ENCODE measurements around the gene PCGF2.
"Not testable (repeated sequence)": the region's sequence is repeated elsewhere in the genome, so short reads cannot be mapped to it uniquely, and the experiment has no call there.

PCGF2 gene

GRCh38 chr17:38789185-38789584, 41.0 kb upstream of the PCGF2 start:
- Histone ChIP-seq H3K4me1 (ENCODE audit: control insufficient read depth, insufficient read depth, low read length) (peaks cover 6% of the 10 kb centered on the region; the same call in 1 of the 2 replicates), H3K36me3 (ENCODE audit: control insufficient read depth in 2 of 2, insufficient read depth in 1 of 2, low read length in 2 of 2) (peaks cover 47 to 51% of the 10 kb centered on the region in 2 experiments), H3K4me3 (ENCODE audit: low read depth, low read length) (no peak overlapping the region), H3K9me3 (ENCODE audit: control insufficient read depth, insufficient read depth, low read depth, low read length) (no peaks in the 10 kb centered on the region), H3K27ac (ENCODE audit: extremely low read depth, low read depth, low read length) (no peak overlapping the region)
- POLR2A ChIA-PET = interaction anchor here (0.7 to 1.4 kb wide), 7 partner anchors 9 to 65 kb away, joined by 3 to 4 read pairs (median 4); partner anchors contain the start of genes PIP4K2B and RPL23
- CTCF ChIA-PET = interaction anchor here (0.6 to 1.2 kb wide), 3 partner anchors 9 to 160 kb away, joined by 4 to 8 read pairs (median 5); no protein-coding TSS in a partner anchor
- no peak for TF ChIP-seq ZNF266 (tag by site-specific recombination; IDR thresholded peaks at IDR 0.05; ENCODE audit: low read depth)
- no peak for TF ChIP-seq ZNF221 (tag by site-specific recombination; IDR thresholded peaks at IDR 0.05; ENCODE audit: borderline replicate concordance)
- peak; percentile 52 for TF ChIP-seq ZIC2 (tag by site-specific recombination; IDR thresholded peaks at IDR 0.05)

- not testable (repeated sequence) for H3K4me1 ChIP-seq (ENCODE audit: control insufficient read depth, insufficient read depth, low read length); H3K27ac ChIP-seq (ENCODE audit: extremely low read depth, low read depth, low read length); H3K4me3 ChIP-seq (ENCODE audit: low read depth, low read length); H3K9me3 ChIP-seq (ENCODE audit: control insufficient read depth, insufficient read depth, low read depth, low read length)
- TF ChIP-seq ZNF426 (tag by site-specific recombination; IDR thresholded peaks at IDR 0.05) = peak; percentile 33; the same call in 1 of the 2 replicates
- 0 out of 2 replicates have a peak, but pooled peaks have one; percentile 32 for TF ChIP-seq ZNF518A (tag by site-specific recombination; conservative IDR thresholded peaks at IDR 0.05; ENCODE audit: low read depth)
- TF ChIP-seq ZNF623 (tag by site-specific recombination; IDR thresholded peaks at IDR 0.05) = peak; percentile 33; the same call in 1 of the 2 replicates
- peak; percentile 51; the same call in 1 of the 2 replicates for TF ChIP-seq ZBTB11 (tag by site-specific recombination; conservative IDR thresholded peaks at IDR 0.05; ENCODE audit: low read depth)
- TF ChIP-seq ZNF394 (tag by site-specific recombination; IDR thresholded peaks at IDR 0.05; ENCODE audit: borderline replicate concordance) = peak; percentile 52; the same call in 1 of the 2 replicates
- CTCF ChIA-PET = interaction anchor here (0.5 to 0.6 kb wide), 2 partner anchors 8 to 194 kb away, joined by 3 read pairs; no protein-coding TSS in a partner anchor
- H3K36me3 ChIP-seq (ENCODE audit: control insufficient read depth in 2 of 2, insufficient read depth in 1 of 2, low read length in 2 of 2) = peaks cover 49 to 53% of the 10 kb centered on the region in 2 experiments
- POLR2A ChIA-PET = interaction anchor here (0.6 to 1.4 kb wide), 3 partner anchors 12 to 192 kb away, joined by 3 to 4 read pairs (median 4); partner anchors contain the start of gene PIP4K2B
Measured at GRCh38 chr17:38787999-38788398, 39.9 kb upstream of the PCGF2 start.

- peaks cover 6% of the 10 kb centered on the region; the same call in 1 of the 2 replicates for H3K4me1 ChIP-seq (ENCODE audit: control insufficient read depth, insufficient read depth, low read length)
- POLR2A ChIA-PET = no interaction called here
- CTCF ChIA-PET = interaction anchor here (0.7 kb wide), 1 partner anchor 25 kb away, joined by 4 read pairs; no protein-coding TSS in a partner anchor
Measured at GRCh38 chr17:38786372-38786771, 38.2 kb upstream of the PCGF2 start.

More at GRCh38 chr17:38786372-38786771, 38.2 kb upstream of the PCGF2 start:
- TF ChIP-seq ZNF324 (tag by site-specific recombination; IDR thresholded peaks at IDR 0.05) (no peak), PRDM10 (tag by site-specific recombination; IDR thresholded peaks at IDR 0.05) (no peak), SP7 (tag by site-specific recombination; IDR thresholded peaks at IDR 0.05) (no peak), WT1 (tag by site-specific recombination; IDR thresholded peaks at IDR 0.05) (no peak)
- peaks cover 47 to 61% of the 10 kb centered on the region in 2 experiments for H3K36me3 ChIP-seq (ENCODE audit: control insufficient read depth in 2 of 2, insufficient read depth in 1 of 2, low read length in 2 of 2)
- no peak overlapping the region for H3K4me3 ChIP-seq (ENCODE audit: low read depth, low read length)
- H3K9me3 ChIP-seq (ENCODE audit: control insufficient read depth, insufficient read depth, low read depth, low read length) = no peaks in the 10 kb centered on the region
- no peak overlapping the region for H3K27ac ChIP-seq (ENCODE audit: extremely low read depth, low read depth, low read length)
